ENCODE measurements around the gene GSE1.

- TF ChIP-seq CTCF (conservative IDR thresholded peaks at IDR 0.05; ENCODE audit: low read depth in 2 of 2) (no peak), REST (IDR thresholded peaks at IDR 0.05; ENCODE audit: unreplicated experiment) (no peak), POLR2AphosphoS5 (IDR thresholded peaks at IDR 0.05; ENCODE audit: low read depth) (no peak), EZH2 (IDR thresholded peaks at IDR 0.05; ENCODE audit: low read depth, unreplicated experiment) (no peak), EZH2phosphoT487 (IDR thresholded peaks at IDR 0.05; ENCODE audit: unreplicated experiment) (no peak), CREB1 (CRISPR knock-in tag; IDR thresholded peaks at IDR 0.05; ENCODE audit: low read depth) (no peak), JUNB (IDR thresholded peaks at IDR 0.05; ENCODE audit: unreplicated experiment) (no peak)
Observed at GRCh38 chr16:85619101-85619891, 6.2 kb downstream of the GSE1 start.
